GM23338 (cell line): ENCODE data around the gene TOR1B. TPM values are rescaled to one million over a fixed set of nuclear protein-coding genes. Genes with fewer than 3 reads are reported as not detected.
"Not testable (repeated sequence)": the region's sequence is repeated elsewhere in the genome, so short reads cannot be mapped to it uniquely, and the experiment has no call there.

Experiments
- ATAC-seq: fragments of 200-7000 bp; cut with Tn5 transposase; 3 replicates; pipeline ENCODE4 v1.9.1; 2020
- DNase-seq: peaks from one replicate; pipeline ENCODE4 v3.0.0-alpha.2; 2015; ENCODE audit warnings: low spot score
- H2AFZ ChIP-seq: fragments of 200-600 bp; sonication (generic); 2 replicates; pipeline ENCODE4 v1.8.0; 2016; ENCODE audit warnings: antibody characterized with exemption, mild to moderate bottlenecking, moderate library complexity
- H3F3A ChIP-seq: fragments of 200-600 bp; sonication (generic); replicated peaks from 2 replicates; pipeline ENCODE4 v1.8.0; 2017; ENCODE audit warnings: antibody characterized with exemption, mixed run types, low read depth
- H3K27ac ChIP-seq: fragments of 200-600 bp; sonication (generic); 2 replicates; pipeline ENCODE4 v1.6.1; 2016; ENCODE audit warnings: low read depth
- H3K27me3 ChIP-seq: fragments of 200-600 bp; sonication (generic); 2 replicates; pipeline ENCODE4 v1.8.0; 2016; ENCODE audit warnings: mild to moderate bottlenecking, mixed run types, moderate library complexity; ENCODE audit not compliant: insufficient read depth
- H3K36me3 ChIP-seq: fragments of 200-600 bp; sonication (generic); 2 replicates; pipeline ENCODE4 v1.8.0; 2016; ENCODE audit warnings: mild to moderate bottlenecking; ENCODE audit not compliant: insufficient read depth
- H3K4me1 ChIP-seq: fragments of 200-600 bp; sonication (generic); 2 replicates; pipeline ENCODE4 v1.8.0; 2016; ENCODE audit warnings: mild to moderate bottlenecking, moderate library complexity; ENCODE audit not compliant: insufficient read depth
- H3K4me2 ChIP-seq: fragments of 200-600 bp; sonication (generic); 2 replicates; pipeline ENCODE4 v1.7.1; 2017; ENCODE audit warnings: mixed run types
- H3K4me3 ChIP-seq: fragments of 200-600 bp; sonication (generic); 2 replicates; pipeline ENCODE4 v1.6.1; 2016; ENCODE audit warnings: mixed run types
- H3K79me2 ChIP-seq: fragments of 200-600 bp; sonication (generic); replicated peaks from 2 replicates; pipeline ENCODE4 v1.8.0; 2017; ENCODE audit warnings: mild to moderate bottlenecking; ENCODE audit not compliant: insufficient read depth
- H3K9me2 ChIP-seq: fragments of 200-600 bp; sonication (generic); 2 replicates; pipeline ENCODE4 v1.8.0; 2017; ENCODE audit not compliant: insufficient read depth
- H4K20me1 ChIP-seq: fragments of 200-600 bp; sonication (generic); replicated peaks from 2 replicates; pipeline ENCODE4 v1.8.0; 2017; ENCODE audit warnings: mild to moderate bottlenecking; ENCODE audit not compliant: insufficient read depth
- H3K27ac Mint-ChIP-seq: 2 replicates; pipeline ENCODE4 v1.8.0; 2020; ENCODE audit warnings: inconsistent platforms, mild to moderate bottlenecking, moderate library complexity, mixed read lengths
- H3K27me3 Mint-ChIP-seq: 3 replicates; pipeline ENCODE4 v1.8.0; 2022; ENCODE audit warnings: low read depth, mild to moderate bottlenecking, moderate library complexity, mixed read lengths, inconsistent platforms; ENCODE audit not compliant: insufficient read depth, poor library complexity
- H3K36me3 Mint-ChIP-seq: 3 replicates; pipeline ENCODE4 v1.8.0; 2021; ENCODE audit warnings: low read depth, mild to moderate bottlenecking, inconsistent platforms, moderate library complexity, mixed read lengths
- H3K4me1 Mint-ChIP-seq: 3 replicates; pipeline ENCODE4 v1.8.0; 2020; ENCODE audit warnings: mild to moderate bottlenecking, inconsistent platforms, mixed read lengths
- H3K4me3 Mint-ChIP-seq: 3 replicates; pipeline ENCODE4 v1.8.0; 2021; ENCODE audit warnings: moderate library complexity, mild to moderate bottlenecking, inconsistent platforms, mixed read lengths
- H3K9me3 Mint-ChIP-seq: 3 replicates; pipeline ENCODE4 v1.8.0; 2020; ENCODE audit warnings: moderate library complexity, mild to moderate bottlenecking, inconsistent platforms, mixed read lengths
- CREB1 ChIP-seq: fragments of 250-450 bp; sonication (Bioruptor Pico); IDR thresholded peaks from 2 replicates; pipeline ENCODE4 v1.5.0; 2020; ENCODE audit warnings: low read depth, mild to moderate bottlenecking, moderate library complexity
- ETS1 ChIP-seq: IDR thresholded peaks from 2 replicates; pipeline ENCODE4 v1.6.1; 2016; ENCODE audit warnings: antibody characterized with exemption
- EZH2phosphoT487 ChIP-seq: fragments of 200-600 bp; sonication (generic); IDR thresholded peaks from one replicate; pipeline ENCODE4 v1.8.1; 2018; ENCODE audit warnings: antibody characterized with exemption; ENCODE audit not compliant: unreplicated experiment
- JUNB ChIP-seq: IDR thresholded peaks from one replicate; pipeline ENCODE4 v1.6.1; 2016; ENCODE audit warnings: antibody characterized with exemption; ENCODE audit not compliant: unreplicated experiment
- NANOG ChIP-seq: IDR thresholded peaks from 2 replicates; pipeline ENCODE4 v1.6.1; 2016; ENCODE audit warnings: antibody characterized with exemption, borderline replicate concordance
- POLR2AphosphoS5 ChIP-seq: IDR thresholded peaks from 2 replicates; pipeline ENCODE4 v1.6.1; 2016; ENCODE audit warnings: antibody characterized with exemption, low read depth
- REST ChIP-seq: IDR thresholded peaks from one replicate; pipeline ENCODE4 v1.6.1; 2018; ENCODE audit warnings: antibody characterized with exemption; ENCODE audit not compliant: unreplicated experiment
- STAT1 ChIP-seq: IDR thresholded peaks from one replicate; pipeline ENCODE4 v1.6.1; 2016; ENCODE audit warnings: antibody characterized with exemption; ENCODE audit not compliant: unreplicated experiment
- ZNF114 ChIP-seq: fragments of 250-450 bp; sonication (Bioruptor Pico); IDR thresholded peaks from 2 replicates; pipeline ENCODE4 v1.5.0; 2020; ENCODE audit warnings: mild to moderate bottlenecking, moderate library complexity
- ZNF331 ChIP-seq: fragments of 250-450 bp; sonication (Bioruptor Pico); IDR thresholded peaks from 2 replicates; pipeline ENCODE4 v1.5.0; 2020; ENCODE audit warnings: low read depth, mild to moderate bottlenecking, moderate library complexity
- ZNF462 ChIP-seq: fragments of 250-450 bp; sonication (Bioruptor Pico); IDR thresholded peaks from 2 replicates; pipeline ENCODE4 v1.5.0; 2020; ENCODE audit warnings: mild to moderate bottlenecking, moderate library complexity
- polyA plus RNA-seq: library from polyadenylated mRNA; unstranded; fragments of >200 nt; fragmentation: Nextera tagmentation; extraction: Ambion mirVana; gene quantifications from 2 replicates; pipeline ENCODE4 v1.2.1, GENCODE V29; 2016
- total RNA-seq: library from RNA; depleted of rRNA; stranded (reverse); fragments of >200 nt; shearing (Covaris generic); gene quantifications from 2 replicates; pipeline ENCODE4 v1.2.3, GENCODE V29; 2014

Gene TOR1B
- total and polyA plus RNA-seq, 2 experiments from 2014 or later, result 10.6 to 42.4 TPM

- TF ChIP-seq ZNF331 (CRISPR knock-in tag), result no peak
- no peak for TF ChIP-seq ZNF114
- TF ChIP-seq JUNB, result no peak
- TF ChIP-seq REST, result no peak
- TF ChIP-seq POLR2AphosphoS5, result no peak
- no peak for TF ChIP-seq EZH2phosphoT487
Observed at GRCh38 chr9:129775448-129775798, 27.6 kb upstream of the TOR1B start (continued).

GRCh38 chr9:129776096-129776495 lies 26.9 kb upstream of the TOR1B start:
- H2AFZ ChIP-seq, H3K4me2 ChIP-seq, H3K4me3 ChIP-seq, H3K4me1 ChIP-seq, H3K36me3 Mint-ChIP-seq, H3K27ac ChIP-seq, H3K4me3 Mint-ChIP-seq, H3K9me3 Mint-ChIP-seq, H3K9me2 ChIP-seq, H3K27me3 ChIP-seq, H3F3A ChIP-seq, H3K27ac Mint-ChIP-seq, H3K36me3 ChIP-seq, H3K4me1 Mint-ChIP-seq, H3K79me2 ChIP-seq, ATAC-seq, DNase-seq, H4K20me1 ChIP-seq: not testable (repeated sequence)
- H3K27me3 Mint-ChIP-seq, result peaks cover 13% of the 10 kb centered on the region

GRCh38 chr9:129776566-129776937 lies 26.4 kb upstream of the TOR1B start:
- H3K27me3 ChIP-seq, result no peaks in the 10 kb centered on the region
- H3F3A ChIP-seq, result no peaks in the 10 kb centered on the region
- peaks cover 13% of the 10 kb centered on the region for H3K27me3 Mint-ChIP-seq
- H3K36me3 Mint-ChIP-seq, result no peaks in the 10 kb centered on the region
- no peaks in the 10 kb centered on the region for H3K79me2 ChIP-seq
- no peak overlapping the region for H3K27ac Mint-ChIP-seq
- no peak overlapping the region for H3K27ac ChIP-seq
- H3K9me3 Mint-ChIP-seq, result no peaks in the 10 kb centered on the region; the same call in 2 of the 3 replicates
- H3K36me3 ChIP-seq, result no peaks in the 10 kb centered on the region
- H3K4me3 ChIP-seq, result no peak overlapping the region
- H3K4me2 ChIP-seq, result no peak overlapping the region
- no peak; the same call in none of the 3 replicates for ATAC-seq
- peak overlapping the region; percentile 80; the same call in 1 of the 2 replicates for H2AFZ ChIP-seq
- no peaks in the 10 kb centered on the region for H4K20me1 ChIP-seq
- H3K9me2 ChIP-seq, result no peaks in the 10 kb centered on the region
- H3K4me1 Mint-ChIP-seq, result peaks cover 6% of the 10 kb centered on the region
- H3K4me1 ChIP-seq, result peaks cover 2% of the 10 kb centered on the region; the same call in 1 of the 2 replicates
- DNase-seq, result no peak
- no peak overlapping the region for H3K4me3 Mint-ChIP-seq
- no peak for TF ChIP-seq ZNF114
- TF ChIP-seq ZNF462, result no peak
- TF ChIP-seq ZNF331 (CRISPR knock-in tag), result no peak
- TF ChIP-seq ETS1, result no peak
- TF ChIP-seq JUNB, result no peak
- TF ChIP-seq STAT1, result no peak
- TF ChIP-seq CREB1 (CRISPR knock-in tag), result no peak
- TF ChIP-seq NANOG, result no peak
